ENCODE results near the gene PRDM16.

PRDM16 gene

DNA sequence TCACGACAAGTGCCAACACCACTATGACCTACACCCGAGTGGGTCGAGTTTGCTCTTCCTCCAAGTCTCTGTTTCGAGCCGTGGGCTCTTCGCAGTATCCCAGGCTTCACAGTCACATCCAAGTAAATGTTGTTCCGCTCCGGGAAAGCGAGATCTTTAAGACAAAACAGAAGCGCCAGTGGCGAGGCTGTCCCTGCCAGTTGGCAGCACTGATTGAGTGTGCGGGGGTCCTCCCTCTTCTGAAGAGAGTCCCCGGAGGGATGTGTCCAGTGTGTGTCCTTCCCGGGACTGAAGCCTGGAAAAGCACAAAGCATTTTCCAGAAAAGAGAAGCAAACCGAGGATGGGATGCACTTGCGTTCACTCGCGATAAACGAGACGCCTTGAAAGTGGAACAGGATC lies 158.9 kb downstream of the PRDM16 start:
- Histone ChIP-seq H3K4me1 (ENCODE audit: control insufficient read depth, insufficient read depth, low read length) (no peaks in the 10 kb centered on the region), H3K36me3 (ENCODE audit: control insufficient read depth, insufficient read depth, low read length) (no peaks in the 10 kb centered on the region), H3K9ac (ENCODE audit: low read depth, low read length) (no peak overlapping the region), H3K9me3 (ENCODE audit: control insufficient read depth, insufficient read depth, low read length) (no peaks in the 10 kb centered on the region), H3K4me3 (ENCODE audit: low read depth, low read length) (no peak overlapping the region), H3K27ac (ENCODE audit: low read depth, low read length) (no peak overlapping the region), H3K27me3 (ENCODE audit: control insufficient read depth, insufficient read depth, low read length) (no peaks in the 10 kb centered on the region)

DNA sequence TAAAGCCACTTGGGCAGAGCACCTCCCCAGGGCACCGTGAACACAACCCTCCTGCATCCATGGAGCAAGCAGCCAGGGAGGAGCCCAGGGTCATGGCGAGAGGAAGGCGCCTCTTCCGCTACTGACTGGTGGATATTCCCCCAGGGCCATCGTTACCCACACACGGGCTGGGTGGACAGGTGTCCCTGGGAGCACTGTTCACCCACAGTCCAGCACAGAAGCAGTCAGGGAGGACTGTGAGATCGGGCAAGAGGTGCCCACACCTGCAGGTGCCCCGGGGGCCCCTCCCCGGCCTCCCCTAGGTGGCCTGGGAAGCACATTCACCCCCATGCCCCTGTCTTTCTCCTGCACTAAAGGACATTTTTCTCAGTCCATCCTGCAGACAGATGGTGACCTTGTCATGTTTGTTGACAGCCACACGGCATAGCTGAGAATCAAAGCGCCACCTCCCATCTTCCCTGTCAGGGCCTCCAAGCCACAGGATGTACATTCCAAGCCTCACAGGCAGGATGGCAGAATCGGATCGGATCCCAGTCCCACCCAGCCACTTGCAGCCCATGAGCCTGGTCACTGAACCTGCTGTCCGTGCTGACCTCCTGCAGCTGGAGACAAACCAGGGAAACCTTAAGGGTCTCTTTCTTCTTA lies 160.2 kb downstream of the PRDM16 start:
- Histone ChIP-seq H3K4me3 (ENCODE audit: low read depth, low read length) (no peak overlapping the region), H3K36me3 (ENCODE audit: control insufficient read depth, insufficient read depth, low read length) (no peaks in the 10 kb centered on the region), H3K27me3 (ENCODE audit: control insufficient read depth, insufficient read depth, low read length) (no peaks in the 10 kb centered on the region)

DNA sequence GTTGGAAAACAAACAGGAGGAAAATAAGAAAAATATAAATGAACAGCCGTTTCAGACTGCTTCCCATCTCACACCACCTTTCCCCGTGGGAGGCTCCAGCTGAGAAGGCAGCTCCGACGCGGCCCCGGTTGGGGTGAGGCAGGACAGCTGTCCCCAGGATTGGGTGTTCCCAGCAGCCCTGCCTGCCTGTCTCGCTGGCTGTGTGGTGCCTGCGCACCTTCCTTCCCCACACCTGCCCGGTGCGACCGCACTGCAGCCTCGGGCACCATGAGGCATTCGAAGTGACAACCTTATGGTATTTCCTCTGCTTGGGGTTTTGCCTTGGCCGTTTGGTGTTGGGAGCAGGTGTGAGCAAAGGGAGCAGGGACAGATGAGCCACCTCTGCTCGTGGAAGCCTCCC lies 161.6 kb downstream of the PRDM16 start:
- H3K9me3 ChIP-seq (ENCODE audit: control insufficient read depth, insufficient read depth, low read length), result no peaks in the 10 kb centered on the region
- no peaks in the 10 kb centered on the region for H3K4me1 ChIP-seq (ENCODE audit: control insufficient read depth, insufficient read depth, low read length)
- H3K27ac ChIP-seq (ENCODE audit: low read depth, low read length), result no peak overlapping the region
- H3K27me3 ChIP-seq (ENCODE audit: control insufficient read depth, insufficient read depth, low read length), result no peaks in the 10 kb centered on the region
- no peaks in the 10 kb centered on the region for H3K36me3 ChIP-seq (ENCODE audit: control insufficient read depth, insufficient read depth, low read length)
- no peak overlapping the region for H3K4me3 ChIP-seq (ENCODE audit: low read depth, low read length)
- H3K9ac ChIP-seq (ENCODE audit: low read depth, low read length), result no peak overlapping the region

More for the DNA sequence above, 160.2 kb downstream of the PRDM16 start:
- H3K4me1 ChIP-seq (ENCODE audit: control insufficient read depth, insufficient read depth, low read length), result no peaks in the 10 kb centered on the region
- no peak overlapping the region for H3K27ac ChIP-seq (ENCODE audit: low read depth, low read length)
- H3K9ac ChIP-seq (ENCODE audit: low read depth, low read length), result no peak overlapping the region
- H3K9me3 ChIP-seq (ENCODE audit: control insufficient read depth, insufficient read depth, low read length), result no peaks in the 10 kb centered on the region

DNA sequence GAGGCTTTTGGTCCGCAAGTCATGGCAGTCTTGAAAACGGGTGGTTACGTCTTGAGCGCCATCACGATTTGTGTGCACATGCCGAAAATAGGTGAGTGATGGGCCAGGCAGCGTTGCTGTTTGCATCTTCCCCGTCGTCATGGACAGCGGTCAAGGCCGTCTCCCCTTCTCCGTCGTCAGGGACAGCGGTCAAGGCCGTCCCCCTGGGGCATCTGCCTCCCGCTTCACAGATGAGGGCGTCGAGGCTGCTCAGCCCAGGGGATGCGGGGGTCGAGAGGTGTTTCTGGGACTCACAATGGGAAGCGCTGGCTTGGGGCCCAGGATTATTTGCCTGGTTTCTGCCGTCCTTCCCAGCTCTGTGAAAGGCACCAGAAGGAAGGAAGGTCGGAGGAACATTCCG lies 162.2 kb downstream of the PRDM16 start:
- Histone ChIP-seq H3K9ac (ENCODE audit: low read depth, low read length) (no peak overlapping the region), H3K4me1 (ENCODE audit: control insufficient read depth, insufficient read depth, low read length) (no peaks in the 10 kb centered on the region), H3K36me3 (ENCODE audit: control insufficient read depth, insufficient read depth, low read length) (no peaks in the 10 kb centered on the region), H3K27ac (ENCODE audit: low read depth, low read length) (no peak overlapping the region), H3K9me3 (ENCODE audit: control insufficient read depth, insufficient read depth, low read length) (no peaks in the 10 kb centered on the region), H3K4me3 (ENCODE audit: low read depth, low read length) (no peak overlapping the region), H3K27me3 (ENCODE audit: control insufficient read depth, insufficient read depth, low read length) (no peaks in the 10 kb centered on the region)

DNA sequence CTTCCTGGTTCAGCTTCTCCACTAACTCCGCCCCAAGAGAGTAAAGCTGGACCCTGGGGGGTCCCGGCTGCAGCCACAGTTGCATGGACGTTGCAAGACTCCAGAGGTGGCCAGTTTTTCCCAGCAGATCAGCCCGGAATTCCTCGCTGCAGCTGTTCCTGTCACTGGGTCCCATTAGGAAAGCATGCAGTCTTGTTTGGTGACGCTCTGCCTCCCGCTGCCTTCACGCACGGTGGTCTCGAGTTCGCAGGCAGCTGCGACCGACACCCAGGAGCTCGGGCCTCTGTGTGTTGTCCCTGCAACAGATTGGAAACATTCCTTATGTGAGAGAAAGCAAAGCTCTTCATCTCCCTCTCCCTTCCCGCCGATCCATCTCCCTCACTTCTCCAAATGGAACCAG lies 162.8 kb downstream of the PRDM16 start:
- no peaks in the 10 kb centered on the region for H3K4me1 ChIP-seq (ENCODE audit: control insufficient read depth, insufficient read depth, low read length)
- no peak overlapping the region for H3K9ac ChIP-seq (ENCODE audit: low read depth, low read length)
- H3K9me3 ChIP-seq (ENCODE audit: control insufficient read depth, insufficient read depth, low read length), result no peaks in the 10 kb centered on the region
- H3K36me3 ChIP-seq (ENCODE audit: control insufficient read depth, insufficient read depth, low read length), result no peaks in the 10 kb centered on the region
- no peak overlapping the region for H3K4me3 ChIP-seq (ENCODE audit: low read depth, low read length)
- H3K27ac ChIP-seq (ENCODE audit: low read depth, low read length), result no peak overlapping the region
- no peaks in the 10 kb centered on the region for H3K27me3 ChIP-seq (ENCODE audit: control insufficient read depth, insufficient read depth, low read length)

DNA sequence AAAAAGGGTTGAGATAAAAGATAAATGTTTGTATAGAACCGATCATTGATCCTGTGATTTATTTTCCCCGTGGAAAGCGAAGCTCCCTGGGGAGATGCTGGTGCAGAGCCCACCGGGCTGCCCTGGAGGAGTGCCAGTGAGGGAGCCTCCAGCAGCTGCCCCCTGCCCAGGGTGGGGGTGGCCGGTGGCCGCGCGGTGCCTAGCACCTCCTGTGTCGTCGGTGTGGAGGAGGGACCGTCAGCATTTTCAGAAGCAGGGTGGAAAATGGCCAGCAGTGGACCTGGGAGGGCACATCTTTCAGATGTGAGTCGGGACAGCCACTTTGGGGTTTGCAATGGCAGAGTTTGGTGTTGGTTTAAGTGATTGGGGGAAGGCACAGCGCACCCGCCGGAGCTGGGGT lies 164.0 kb downstream of the PRDM16 start:
- Histone ChIP-seq H3K9me3 (ENCODE audit: control insufficient read depth, insufficient read depth, low read length) (no peaks in the 10 kb centered on the region), H3K27ac (ENCODE audit: low read depth, low read length) (no peak overlapping the region), H3K4me3 (ENCODE audit: low read depth, low read length) (no peak overlapping the region), H3K9ac (ENCODE audit: low read depth, low read length) (no peak overlapping the region), H3K27me3 (ENCODE audit: control insufficient read depth, insufficient read depth, low read length) (no peaks in the 10 kb centered on the region), H3K36me3 (ENCODE audit: control insufficient read depth, insufficient read depth, low read length) (no peaks in the 10 kb centered on the region), H3K4me1 (ENCODE audit: control insufficient read depth, insufficient read depth, low read length) (no peaks in the 10 kb centered on the region)

DNA sequence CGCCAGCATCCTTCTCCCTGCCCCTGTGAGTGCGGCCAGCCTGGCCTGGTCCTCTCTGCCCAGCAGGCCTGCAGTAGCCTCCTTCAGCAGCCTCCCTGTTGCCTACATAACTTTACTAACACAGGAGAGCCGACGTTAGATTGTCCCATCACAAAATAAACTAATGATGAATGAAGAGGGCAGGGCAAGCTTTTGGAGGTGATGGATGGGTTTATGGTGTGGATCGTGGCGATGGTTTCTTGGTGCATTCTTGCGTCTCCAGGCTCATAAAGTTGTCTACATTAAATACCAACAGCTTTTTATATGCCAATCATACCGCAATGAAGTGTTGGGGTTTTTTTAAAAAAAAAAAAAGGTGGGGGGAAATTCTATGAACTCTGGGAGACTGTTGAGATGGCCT lies 164.5 kb downstream of the PRDM16 start:
- no peak overlapping the region for H3K9ac ChIP-seq (ENCODE audit: low read depth, low read length)
- H3K9me3 ChIP-seq (ENCODE audit: control insufficient read depth, insufficient read depth, low read length), result no peaks in the 10 kb centered on the region
- H3K36me3 ChIP-seq (ENCODE audit: control insufficient read depth, insufficient read depth, low read length), result no peaks in the 10 kb centered on the region
- no peak overlapping the region for H3K4me3 ChIP-seq (ENCODE audit: low read depth, low read length)
- no peaks in the 10 kb centered on the region for H3K4me1 ChIP-seq (ENCODE audit: control insufficient read depth, insufficient read depth, low read length)
- H3K27me3 ChIP-seq (ENCODE audit: control insufficient read depth, insufficient read depth, low read length), result no peaks in the 10 kb centered on the region
- H3K27ac ChIP-seq (ENCODE audit: low read depth, low read length), result no peak overlapping the region

DNA sequence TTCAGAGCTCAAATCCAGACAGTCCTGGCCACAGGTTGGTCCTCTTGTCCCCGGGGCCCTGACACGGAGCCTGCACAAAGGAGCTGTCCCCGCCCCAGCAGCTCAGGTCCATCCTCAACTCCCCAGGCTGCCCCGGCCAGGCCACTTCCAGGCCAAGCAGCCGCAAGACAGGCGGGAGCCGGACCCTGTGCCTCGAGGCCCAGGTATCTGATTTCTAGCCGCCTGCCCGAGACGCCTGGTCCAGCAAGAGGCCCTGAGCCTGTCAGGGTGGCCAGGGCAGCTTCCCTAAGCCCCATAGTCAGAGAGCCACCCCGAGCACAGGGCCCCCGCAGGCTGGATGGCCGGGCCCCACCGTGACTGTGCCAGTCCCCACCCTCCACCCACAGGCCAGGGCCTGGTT lies 165.3 kb downstream of the PRDM16 start:
- H3K4me3 ChIP-seq (ENCODE audit: low read depth, low read length), result no peak overlapping the region
- H3K9me3 ChIP-seq (ENCODE audit: control insufficient read depth, insufficient read depth, low read length), result no peaks in the 10 kb centered on the region
- H3K27me3 ChIP-seq (ENCODE audit: control insufficient read depth, insufficient read depth, low read length), result no peaks in the 10 kb centered on the region
- H3K9ac ChIP-seq (ENCODE audit: low read depth, low read length), result no peak overlapping the region
- H3K27ac ChIP-seq (ENCODE audit: low read depth, low read length), result no peak overlapping the region
- H3K4me1 ChIP-seq (ENCODE audit: control insufficient read depth, insufficient read depth, low read length), result no peaks in the 10 kb centered on the region
- H3K36me3 ChIP-seq (ENCODE audit: control insufficient read depth, insufficient read depth, low read length), result no peaks in the 10 kb centered on the region

DNA sequence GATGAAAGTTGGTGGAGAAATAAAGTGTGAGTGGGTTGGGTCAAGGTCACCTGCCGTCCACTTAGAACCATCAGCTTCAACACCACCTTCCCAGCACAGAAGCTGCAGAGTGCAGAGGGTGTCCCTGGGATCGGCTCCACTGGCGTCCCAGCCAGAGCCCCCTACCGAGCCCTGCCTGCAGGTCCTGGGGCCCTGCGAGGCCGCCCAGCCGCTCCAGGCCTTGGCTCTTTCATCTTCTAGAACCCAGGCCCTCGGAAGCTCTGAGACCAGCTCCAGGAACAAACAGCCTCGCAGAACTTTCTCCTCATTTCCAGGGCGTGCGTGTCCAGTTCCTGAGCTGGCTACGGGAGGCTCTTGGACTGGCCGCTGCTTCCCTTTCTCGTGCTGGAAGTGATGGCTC lies 166.0 kb downstream of the PRDM16 start:
- no peak overlapping the region for H3K27ac ChIP-seq (ENCODE audit: low read depth, low read length)
- H3K9ac ChIP-seq (ENCODE audit: low read depth, low read length), result no peak overlapping the region
- no peaks in the 10 kb centered on the region for H3K4me1 ChIP-seq (ENCODE audit: control insufficient read depth, insufficient read depth, low read length)
- no peaks in the 10 kb centered on the region for H3K9me3 ChIP-seq (ENCODE audit: control insufficient read depth, insufficient read depth, low read length)
- H3K36me3 ChIP-seq (ENCODE audit: control insufficient read depth, insufficient read depth, low read length), result no peaks in the 10 kb centered on the region
- H3K27me3 ChIP-seq (ENCODE audit: control insufficient read depth, insufficient read depth, low read length), result no peaks in the 10 kb centered on the region
- no peak overlapping the region for H3K4me3 ChIP-seq (ENCODE audit: low read depth, low read length)

DNA sequence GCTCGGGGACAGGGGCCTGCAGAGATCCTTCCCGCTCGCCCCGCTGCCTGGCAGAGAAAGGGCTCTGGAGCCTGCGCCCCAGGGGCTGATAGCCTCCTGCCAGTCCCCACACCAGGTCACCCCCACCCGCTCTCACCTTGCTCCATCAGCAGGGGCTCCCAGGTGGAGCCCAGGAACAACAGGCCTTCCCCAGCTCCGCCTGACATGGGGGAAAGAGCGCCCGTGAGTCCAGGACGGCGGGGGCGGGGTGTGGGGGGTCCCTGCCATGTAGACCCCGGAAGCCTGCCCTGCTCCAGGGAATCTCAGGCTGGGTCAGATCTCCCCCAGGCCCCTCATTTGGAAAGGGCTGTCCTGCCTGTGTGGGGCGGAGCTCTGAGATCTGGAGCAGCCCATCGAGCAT lies 166.5 kb downstream of the PRDM16 start:
- H3K27ac ChIP-seq (ENCODE audit: low read depth, low read length), result no peak overlapping the region
- H3K36me3 ChIP-seq (ENCODE audit: control insufficient read depth, insufficient read depth, low read length), result no peaks in the 10 kb centered on the region
- H3K4me1 ChIP-seq (ENCODE audit: control insufficient read depth, insufficient read depth, low read length), result no peaks in the 10 kb centered on the region
- no peaks in the 10 kb centered on the region for H3K27me3 ChIP-seq (ENCODE audit: control insufficient read depth, insufficient read depth, low read length)
- H3K4me3 ChIP-seq (ENCODE audit: low read depth, low read length), result no peak overlapping the region
- no peaks in the 10 kb centered on the region for H3K9me3 ChIP-seq (ENCODE audit: control insufficient read depth, insufficient read depth, low read length)
- H3K9ac ChIP-seq (ENCODE audit: low read depth, low read length), result no peak overlapping the region

DNA sequence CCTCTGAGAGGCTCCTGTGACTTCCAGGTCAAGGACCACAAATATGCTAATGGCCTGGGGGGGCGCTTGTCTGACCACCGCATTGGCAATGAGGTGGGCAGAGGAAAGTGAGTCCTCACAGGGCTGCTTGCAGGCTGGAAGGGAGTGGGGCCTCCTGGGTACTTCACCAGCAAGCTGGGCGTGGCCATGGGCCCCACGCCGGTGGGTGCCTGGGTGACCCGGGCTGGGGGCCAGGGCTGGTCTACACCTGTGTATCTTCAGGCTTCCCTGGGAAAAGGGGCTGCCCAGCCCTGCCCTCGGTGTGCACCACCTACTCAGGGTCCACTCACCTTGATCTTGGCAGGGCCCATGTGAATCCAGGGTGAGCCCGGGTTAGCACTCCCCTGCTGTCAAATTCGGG lies 167.4 kb downstream of the PRDM16 start:
- no peak overlapping the region for H3K4me3 ChIP-seq (ENCODE audit: low read depth, low read length)
- no peaks in the 10 kb centered on the region for H3K9me3 ChIP-seq (ENCODE audit: control insufficient read depth, insufficient read depth, low read length)
- H3K27ac ChIP-seq (ENCODE audit: low read depth, low read length), result no peak overlapping the region
- H3K4me1 ChIP-seq (ENCODE audit: control insufficient read depth, insufficient read depth, low read length), result no peaks in the 10 kb centered on the region
- H3K27me3 ChIP-seq (ENCODE audit: control insufficient read depth, insufficient read depth, low read length), result no peaks in the 10 kb centered on the region
- no peaks in the 10 kb centered on the region for H3K36me3 ChIP-seq (ENCODE audit: control insufficient read depth, insufficient read depth, low read length)
- no peak overlapping the region for H3K9ac ChIP-seq (ENCODE audit: low read depth, low read length)

DNA sequence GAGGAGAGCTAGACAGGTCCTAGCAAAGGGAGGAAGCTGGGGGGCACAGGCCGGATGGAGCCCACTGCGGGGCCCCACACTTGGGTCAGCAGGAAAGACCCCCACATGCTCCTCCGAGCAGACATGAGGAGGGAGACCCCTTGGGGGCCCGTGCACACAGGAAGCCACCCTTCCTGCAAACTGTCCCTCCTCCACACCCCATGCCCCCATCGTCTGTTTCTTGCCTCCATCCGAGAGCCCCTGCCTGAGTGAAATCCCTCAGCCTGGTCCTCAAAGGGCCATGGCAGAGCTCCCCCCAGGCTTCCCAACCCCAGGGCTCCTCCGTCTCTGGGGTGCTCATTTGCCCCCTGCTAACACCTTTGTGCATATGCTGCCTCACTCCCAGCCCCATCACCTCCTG lies 168.0 kb downstream of the PRDM16 start:
- H3K27me3 ChIP-seq (ENCODE audit: control insufficient read depth, insufficient read depth, low read length), result no peaks in the 10 kb centered on the region
- H3K4me1 ChIP-seq (ENCODE audit: control insufficient read depth, insufficient read depth, low read length), result no peaks in the 10 kb centered on the region
- no peaks in the 10 kb centered on the region for H3K36me3 ChIP-seq (ENCODE audit: control insufficient read depth, insufficient read depth, low read length)
- no peak overlapping the region for H3K9ac ChIP-seq (ENCODE audit: low read depth, low read length)
- H3K9me3 ChIP-seq (ENCODE audit: control insufficient read depth, insufficient read depth, low read length), result no peaks in the 10 kb centered on the region
- no peak overlapping the region for H3K4me3 ChIP-seq (ENCODE audit: low read depth, low read length)
- no peak overlapping the region for H3K27ac ChIP-seq (ENCODE audit: low read depth, low read length)
